ENCODE results near the gene EHF. TPM values are rescaled to one million over a fixed set of nuclear protein-coding genes. Genes with fewer than 3 reads are reported as not detected.

The EHF gene
- total and polyA plus RNA-seq, 2 of the 13 experiments (the other 11 are each of a cell fraction or from before 2014, with no cell fraction given): 0.04 to 0.46 TPM

DNA sequence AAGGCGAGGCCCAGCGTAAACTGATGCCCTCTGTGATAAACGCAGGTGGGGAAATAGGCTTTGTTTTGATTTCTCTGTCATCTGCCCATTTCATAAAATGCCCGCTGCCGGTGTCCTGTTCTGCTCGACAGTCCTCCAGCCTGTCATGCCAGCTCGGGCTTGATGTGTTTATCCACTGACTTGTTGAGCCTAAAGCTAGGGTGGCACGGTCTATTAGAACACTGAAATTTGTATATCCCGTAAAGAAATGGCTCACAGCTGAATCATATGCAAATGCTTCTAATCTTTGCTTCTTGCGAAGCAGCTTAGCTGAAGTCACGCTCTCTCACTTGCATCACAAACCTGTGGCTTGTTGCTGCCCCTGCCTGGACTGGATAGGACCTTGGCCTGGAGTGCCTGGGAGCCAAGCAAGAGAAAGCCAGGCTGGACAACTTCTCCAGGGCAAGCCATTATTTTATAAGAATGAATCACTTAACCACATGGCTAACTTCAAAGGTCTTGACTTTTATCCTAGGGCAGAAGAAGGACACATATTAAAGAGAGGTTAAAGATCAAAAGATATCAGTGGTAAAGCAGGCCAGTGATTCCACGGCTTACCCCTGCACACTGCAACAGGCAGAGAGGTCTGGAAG lies 33.1 kb downstream of the EHF start (continued):
- TF ChIP-seq ELF4 (CRISPR knock-in tag; IDR thresholded peaks at IDR 0.05; ENCODE audit: borderline replicate concordance) (peak; percentile 70), ZC3H13 (CRISPR knock-in tag; IDR thresholded peaks at IDR 0.05) (0 out of 2 replicates have a peak, but pooled peaks have one; percentile 55), ZFY (CRISPR knock-in tag; IDR thresholded peaks at IDR 0.05) (peak; percentile 45), SALL2 (CRISPR knock-in tag; IDR thresholded peaks at IDR 0.05) (no peak), ZNF644 (CRISPR knock-in tag; IDR thresholded peaks at IDR 0.05; ENCODE audit: low read depth) (0 out of 2 replicates have a peak, but pooled peaks have one; percentile 32), RXRB (CRISPR knock-in tag; IDR thresholded peaks at IDR 0.05; ENCODE audit: borderline replicate concordance) (peak; percentile 61), HMG20A (CRISPR knock-in tag; IDR thresholded peaks at IDR 0.05; ENCODE audit: borderline replicate concordance) (no peak), NR2F1 (CRISPR knock-in tag; IDR thresholded peaks at IDR 0.05) (peak in 1 of 2 experiments; percentile 31; a peak in 1 of 4 replicates), ZNF292 (CRISPR knock-in tag; IDR thresholded peaks at IDR 0.05; ENCODE audit: borderline replicate concordance, low read depth) (peak; percentile 32; the same call in 1 of the 2 replicates), CEBPB (IDR thresholded peaks at IDR 0.05; ENCODE audit: borderline replicate concordance, low read depth, low read length) (peak; percentile 91), POLR2G (IDR thresholded peaks at IDR 0.05; ENCODE audit: low read depth, low read length) (peak; percentile 77), FOXP4 (CRISPR knock-in tag; IDR thresholded peaks at IDR 0.05) (peak; percentile 48; the same call in 1 of the 2 replicates), CBX2 (IDR thresholded peaks at IDR 0.05; ENCODE audit: low read depth, low read length) (no peak), CBX2 (CRISPR knock-in tag; IDR thresholded peaks at IDR 0.05; ENCODE audit: low read depth) (0 out of 2 replicates have a peak, but pooled peaks have one; percentile 35), KLF6 (CRISPR knock-in tag; IDR thresholded peaks at IDR 0.05) (0 out of 2 replicates have a peak, but pooled peaks have one; percentile 43), GATAD2A (CRISPR knock-in tag; IDR thresholded peaks at IDR 0.05) (peak; percentile 71), TSC22D2 (CRISPR knock-in tag; IDR thresholded peaks at IDR 0.05; ENCODE audit: borderline replicate concordance) (peak; percentile 50; the same call in 1 of the 2 replicates), ATRX (CRISPR knock-in tag; IDR thresholded peaks at IDR 0.05; ENCODE audit: borderline replicate concordance) (no peak), PITX1 (CRISPR knock-in tag; IDR thresholded peaks at IDR 0.05) (0 out of 2 replicates have a peak, but pooled peaks have one; percentile 24), ZNF260 (CRISPR knock-in tag; IDR thresholded peaks at IDR 0.05; ENCODE audit: borderline replicate concordance, low read depth) (no peak)
- TF ChIP-seq, protein P1, sequence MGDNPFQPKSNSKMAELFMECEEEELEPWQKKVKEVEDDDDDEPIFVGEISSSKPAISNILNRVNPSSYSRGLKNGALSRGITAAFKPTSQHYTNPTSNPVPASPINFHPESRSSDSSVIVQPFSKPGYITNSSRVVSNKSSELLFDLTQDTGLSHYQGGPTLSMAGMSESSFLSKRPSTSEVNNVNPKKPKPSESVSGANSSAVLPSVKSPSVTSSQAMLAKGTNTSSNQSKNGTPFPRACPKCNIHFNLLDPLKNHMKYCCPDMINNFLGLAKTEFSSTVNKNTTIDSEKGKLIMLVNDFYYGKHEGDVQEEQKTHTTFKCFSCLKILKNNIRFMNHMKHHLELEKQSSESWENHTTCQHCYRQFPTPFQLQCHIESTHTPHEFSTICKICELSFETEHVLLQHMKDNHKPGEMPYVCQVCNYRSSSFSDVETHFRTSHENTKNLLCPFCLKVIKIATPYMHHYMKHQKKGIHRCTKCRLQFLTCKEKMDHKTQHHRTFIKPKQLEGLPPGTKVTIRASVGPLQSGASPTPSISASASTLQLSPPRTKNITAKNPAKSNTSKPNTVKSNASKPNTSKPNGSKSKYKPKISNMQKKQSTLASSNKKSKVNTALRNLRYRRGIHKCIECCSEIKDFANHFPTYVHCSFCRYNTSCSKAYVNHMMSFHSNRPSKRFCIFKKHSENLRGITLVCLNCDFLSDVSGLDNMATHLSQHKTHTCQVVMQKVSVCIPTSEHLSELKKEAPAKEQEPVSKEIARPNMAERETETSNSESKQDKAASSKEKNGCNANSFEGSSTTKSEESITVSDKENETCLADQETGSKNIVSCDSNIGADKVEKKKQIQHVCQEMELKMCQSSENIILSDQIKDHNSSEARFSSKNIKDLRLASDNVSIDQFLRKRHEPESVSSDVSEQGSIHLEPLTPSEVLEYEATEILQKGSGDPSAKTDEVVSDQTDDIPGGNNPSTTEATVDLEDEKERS (CRISPR knock-in tag; IDR thresholded peaks at IDR 0.05): peak; percentile 47; the same call in 1 of the 2 replicates

Measured in HepG2 (cell line).